ENCODE data around the gene ZNF700.
"Not testable (repeated sequence)": the region's sequence is repeated elsewhere in the genome, so short reads cannot be mapped to it uniquely, and the experiment has no call there.

ZNF700 gene

GRCh38 chr19:11991921-11992320 is 67.0 kb downstream of the ZNF700 start:
- not testable (repeated sequence) for DNase-seq

DNA sequence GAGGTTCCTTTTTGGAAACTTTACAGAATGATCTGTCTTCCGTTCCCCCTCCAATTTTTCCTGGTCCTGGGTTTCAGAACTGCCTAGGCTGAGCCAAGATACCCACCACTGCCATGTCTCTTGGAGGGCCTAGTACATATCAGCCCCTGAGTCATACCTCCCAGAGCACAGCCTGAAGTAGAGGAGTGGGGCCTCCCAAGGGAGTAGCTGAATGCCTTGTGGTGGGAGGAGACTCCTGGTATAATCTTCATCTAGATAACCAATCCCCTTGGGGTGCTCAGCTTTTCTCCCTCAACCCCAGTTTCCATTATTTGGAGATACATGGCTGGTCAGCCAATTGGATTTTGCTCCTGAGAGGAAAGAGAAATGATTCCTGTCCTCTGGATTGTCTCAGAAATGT is 70.3 kb downstream of the ZNF700 start:
- DNase-seq: no peak

Data from activated CD4-positive, alpha-beta T cell treated with anti-CD3 and anti-CD28 coated beads for 4 hours (primary cell).